Measurements from ENCODE around the gene SPATA18.
"Not testable (repeated sequence)": the region's sequence is repeated elsewhere in the genome, so short reads cannot be mapped to it uniquely, and the experiment has no call there.

Gene SPATA18

GRCh38 chr4:52107745-52108144 lies 56.6 kb downstream of the SPATA18 start:
- no peak for DNase-seq

- DNase-seq = no peak
Observed at GRCh38 chr4:52110171-52110570, 59.1 kb downstream of the SPATA18 start.

DNA sequence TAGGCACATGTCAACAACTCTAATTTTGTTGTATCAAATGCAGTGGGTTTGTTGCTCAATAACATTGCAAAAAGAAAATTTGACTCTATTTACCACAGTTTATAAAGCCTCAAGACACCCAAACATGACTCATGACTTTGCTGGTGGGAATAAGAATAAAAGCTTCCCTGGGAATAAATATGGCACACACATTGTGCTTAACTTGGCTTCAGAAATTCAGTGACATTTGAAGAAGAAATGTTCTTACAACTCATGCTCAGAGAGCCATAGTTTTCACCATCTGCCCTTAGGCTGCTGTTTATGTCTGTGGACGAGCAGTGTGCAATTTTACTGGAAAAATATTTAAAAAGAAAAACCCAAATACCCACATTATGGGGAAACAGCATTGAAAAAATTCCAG lies 60.9 kb downstream of the SPATA18 start:
- no peak for DNase-seq

DNA sequence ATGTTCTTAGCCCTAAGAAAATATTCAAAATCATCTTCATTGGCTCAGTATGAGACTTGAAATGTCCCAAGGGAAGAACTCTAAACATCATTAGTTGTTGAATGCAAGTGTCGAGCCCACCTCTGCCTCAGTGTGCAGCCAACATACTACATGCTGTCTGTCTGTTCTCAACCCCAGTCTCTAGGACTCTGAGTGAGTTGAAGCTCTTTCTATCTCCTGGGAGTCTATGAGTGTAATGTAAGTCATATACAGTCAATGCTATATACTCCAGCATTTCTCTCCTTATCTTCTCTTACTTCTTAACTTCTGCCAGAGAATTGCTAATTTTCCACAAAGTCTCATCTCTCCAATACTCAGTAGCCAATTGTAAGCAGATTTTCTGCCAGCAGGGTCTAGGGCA lies 61.3 kb downstream of the SPATA18 start:
- DNase-seq = no peak

- no peak for DNase-seq
Observed at GRCh38 chr4:52116641-52117040, 65.5 kb downstream of the SPATA18 start.

DNA sequence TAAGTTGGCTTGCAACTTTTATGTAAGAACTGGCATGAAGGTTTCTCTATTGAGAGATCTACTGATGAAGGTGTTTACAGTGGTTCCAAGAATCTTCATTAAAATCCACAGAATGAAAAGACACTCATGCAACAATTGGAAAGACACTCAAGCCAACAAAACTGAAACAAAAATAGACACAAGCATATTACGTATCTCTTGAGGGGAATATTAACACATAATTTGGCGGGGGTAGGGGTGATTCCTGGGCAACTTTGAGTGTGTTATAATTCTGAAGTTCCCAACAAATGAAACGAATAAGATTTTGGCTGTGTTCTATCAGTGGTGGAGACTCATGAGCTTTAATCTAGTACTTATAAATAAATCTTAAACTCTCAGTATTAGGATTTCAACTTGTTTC lies 75.1 kb downstream of the SPATA18 start:
- DNase-seq = no peak

DNA sequence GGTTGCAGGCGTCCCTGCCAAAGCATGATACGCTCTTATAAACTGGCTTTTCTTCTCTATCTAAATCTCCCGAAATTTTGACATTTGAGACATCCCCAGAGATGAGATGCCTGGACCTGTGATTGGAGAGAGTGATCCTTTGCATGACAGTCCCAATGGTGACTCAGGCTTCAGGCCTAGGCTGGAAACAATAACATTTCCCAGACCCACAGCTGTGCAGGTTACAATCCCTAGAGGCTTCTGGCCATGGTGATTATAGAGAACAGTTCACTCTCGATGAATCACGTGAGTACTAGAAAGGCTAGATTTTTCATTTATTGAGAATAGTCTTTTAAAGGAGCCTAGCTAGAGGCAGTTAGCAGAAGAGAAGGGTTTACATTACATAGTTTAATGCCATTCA lies 75.9 kb downstream of the SPATA18 start:
- no peak for DNase-seq

GRCh38 chr4:52135171-52135570 lies 84.1 kb downstream of the SPATA18 start:
- no peak for DNase-seq

DNA sequence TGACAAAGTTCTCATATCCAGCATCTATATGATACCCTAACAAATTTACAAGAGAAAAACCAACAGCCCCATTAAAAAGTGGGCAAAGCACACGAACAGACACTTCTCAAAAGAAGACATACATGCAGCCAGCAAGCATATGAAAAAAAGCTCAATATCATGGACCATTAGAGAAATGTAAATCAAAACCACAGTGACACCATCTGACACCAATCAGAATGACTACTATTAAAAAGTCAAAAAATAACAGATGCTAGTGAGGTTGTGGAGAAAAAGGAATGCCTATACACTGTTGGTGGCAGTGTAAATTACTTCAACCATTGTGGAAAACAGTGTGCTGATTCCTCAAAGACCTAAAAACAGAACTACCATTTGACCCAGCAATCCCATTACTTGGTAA lies 86.0 kb downstream of the SPATA18 start:
- DNase-seq = not testable (repeated sequence)

- no peak for DNase-seq
Observed at GRCh38 chr4:52142816-52143215, 91.7 kb downstream of the SPATA18 start.

DNA sequence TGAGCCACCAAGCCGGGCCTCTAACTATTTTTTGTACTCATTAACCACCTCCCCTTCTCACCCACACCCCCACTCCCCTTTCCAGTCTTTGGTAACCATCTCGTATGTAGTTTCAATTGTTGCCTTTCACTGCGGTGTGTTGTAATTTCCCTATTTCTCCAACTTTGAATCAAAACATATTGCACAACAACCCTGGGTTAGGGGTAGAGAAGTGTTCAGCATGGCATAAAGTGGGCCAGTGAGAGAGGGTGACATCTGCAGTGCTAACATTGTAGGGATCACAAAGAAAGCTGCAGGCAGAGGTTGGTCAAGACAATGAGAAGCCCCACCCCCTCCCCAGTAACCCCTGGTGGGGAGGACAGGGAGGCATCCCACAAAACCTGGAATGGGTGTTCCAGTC lies 92.7 kb downstream of the SPATA18 start:
- no peak for DNase-seq

DNA sequence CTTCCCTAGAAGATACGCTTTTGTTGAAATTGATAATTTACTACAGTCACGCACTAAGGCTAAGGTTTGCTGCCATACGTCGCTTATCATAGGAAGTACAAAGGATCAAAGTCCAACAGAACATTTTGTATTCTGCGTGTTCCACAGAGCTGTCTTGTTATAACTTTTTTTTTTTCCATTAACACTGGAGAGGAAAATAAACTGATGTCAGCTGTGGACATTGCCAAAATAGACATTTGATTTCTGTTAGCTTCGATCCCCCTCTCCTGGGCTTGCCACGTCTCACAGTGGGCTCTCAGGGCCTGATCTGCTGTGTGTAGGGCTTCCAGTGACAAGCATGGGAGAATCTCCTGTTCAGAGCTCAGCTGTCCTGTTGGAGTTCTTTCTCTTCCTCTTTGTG lies 93.3 kb downstream of the SPATA18 start:
- no peak for DNase-seq

All from activated CD4-positive, CD25-positive, alpha-beta regulatory T cell treated with anti-CD3 and anti-CD28 coated beads, Interleukin-2, amount 50 U/mL, for 72 hours (primary cell).